Activated T-cell treated with anti-CD3 and anti-CD28 coated beads, Interleukin-2, amount 50 U/mL, for 72 hours (primary cell): Measurements from ENCODE around the gene CKB. TPM values are rescaled to one million over a fixed set of nuclear protein-coding genes. Genes with fewer than 3 reads are reported as not detected.
A peak's percentile ranks its signal among the peaks of the same experiment; 100 is the strongest.

ENCODE experiments used
- ATAC-seq, 2 donors: fragments of 150-1000 bp; cut with Tn5 transposase; replicated peaks in 1 of 2; 2 replicates each; pipeline ENCODE4 v1.10.0; 2021; ENCODE audit warnings: moderate library complexity in 2 of 2, mild to moderate bottlenecking in 1 of 2
- DNase-seq, 2 donors: peaks; one replicate each; pipeline ENCODE4 v3.0.0; 2021 to 2022; ENCODE audit warnings: mixed read lengths in 1 of 2
- H3K27ac Mint-ChIP-seq: one replicate; pipeline ENCODE4 v1.8.0; 2022; ENCODE audit warnings: mild to moderate bottlenecking, moderate library complexity, mixed read lengths
- H3K27me3 Mint-ChIP-seq: one replicate; pipeline ENCODE4 v1.8.0; 2022; ENCODE audit warnings: low read depth, mixed read lengths
- H3K36me3 Mint-ChIP-seq, 2 donors: one replicate each; pipeline ENCODE4 v1.8.0; 2022; ENCODE audit warnings: mixed read lengths in 2 of 2, mild to moderate bottlenecking in 1 of 2; ENCODE audit not compliant: insufficient read depth in 2 of 2
- H3K4me1 Mint-ChIP-seq: one replicate; pipeline ENCODE4 v1.8.0; 2022; ENCODE audit warnings: low read depth, mixed read lengths
- H3K4me3 Mint-ChIP-seq, 2 donors: one replicate each; pipeline ENCODE4 v1.8.0; 2022; ENCODE audit warnings: mild to moderate bottlenecking in 2 of 2, mixed read lengths in 2 of 2, moderate library complexity in 2 of 2
- H3K9me3 Mint-ChIP-seq, 2 donors: one replicate each; pipeline ENCODE4 v1.8.0; 2022; ENCODE audit warnings: mixed read lengths in 2 of 2
- total RNA-seq, 2 donors: library from RNA; stranded (reverse); gene quantifications; one replicate each; pipeline ENCODE4 v1.2.3, GENCODE V29; 2022

The CKB gene
- total RNA-seq, 2 donors from 2014 or later, result 7.0 to 9.5 TPM

DNA sequence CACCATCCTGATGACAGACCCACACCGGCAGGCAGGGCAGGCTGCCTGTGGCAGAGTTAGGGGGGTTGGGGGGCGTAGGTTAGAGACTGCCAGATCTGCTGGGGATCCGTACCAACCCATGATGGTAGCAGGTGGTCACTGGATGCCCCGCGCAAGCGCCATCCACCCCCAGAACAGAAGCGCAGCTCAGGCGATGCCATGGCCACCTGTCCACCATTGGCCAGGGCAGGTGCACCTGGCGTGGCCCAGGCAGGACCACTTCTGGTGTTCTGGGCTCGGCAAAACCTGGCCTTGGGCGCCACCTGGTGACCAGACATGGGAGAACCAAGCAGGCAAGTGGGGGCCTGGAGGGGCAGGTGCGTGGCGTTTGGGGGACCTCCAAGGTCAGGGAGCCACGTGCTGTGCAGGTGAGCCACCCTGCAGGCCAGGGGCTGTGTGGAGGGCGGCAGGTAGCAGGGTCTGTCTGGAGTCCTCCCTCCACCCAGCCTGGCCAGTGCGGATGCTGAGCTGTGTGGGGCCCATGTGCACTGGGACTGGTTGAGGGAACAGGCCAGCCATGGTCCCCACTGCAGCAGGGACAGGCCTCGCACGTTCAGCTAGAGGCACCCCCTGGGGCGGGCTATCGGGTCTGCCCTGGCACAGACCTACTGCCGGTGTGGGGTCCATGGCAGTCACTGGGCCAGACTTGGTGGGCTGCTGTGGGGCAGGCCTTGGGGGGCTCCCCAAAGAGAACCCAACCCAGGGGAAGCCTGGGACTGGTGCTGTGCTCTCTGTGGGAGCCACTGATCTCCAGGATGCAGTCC is 24.2 kb upstream of the CKB start:
- H3K4me1 Mint-ChIP-seq, result no peaks in the 10 kb centered on the region
- ATAC-seq (peak; percentile 74 to 79), DNase-seq (peak; percentile 77 to 81)
- no peak overlapping the region for H3K27ac Mint-ChIP-seq
- H3K27me3 Mint-ChIP-seq, result no peaks in the 10 kb centered on the region
- no peaks in the 10 kb centered on the region for H3K36me3 Mint-ChIP-seq
- H3K4me3 Mint-ChIP-seq, result no peak overlapping the region
- no peaks in the 10 kb centered on the region for H3K9me3 Mint-ChIP-seq

DNA sequence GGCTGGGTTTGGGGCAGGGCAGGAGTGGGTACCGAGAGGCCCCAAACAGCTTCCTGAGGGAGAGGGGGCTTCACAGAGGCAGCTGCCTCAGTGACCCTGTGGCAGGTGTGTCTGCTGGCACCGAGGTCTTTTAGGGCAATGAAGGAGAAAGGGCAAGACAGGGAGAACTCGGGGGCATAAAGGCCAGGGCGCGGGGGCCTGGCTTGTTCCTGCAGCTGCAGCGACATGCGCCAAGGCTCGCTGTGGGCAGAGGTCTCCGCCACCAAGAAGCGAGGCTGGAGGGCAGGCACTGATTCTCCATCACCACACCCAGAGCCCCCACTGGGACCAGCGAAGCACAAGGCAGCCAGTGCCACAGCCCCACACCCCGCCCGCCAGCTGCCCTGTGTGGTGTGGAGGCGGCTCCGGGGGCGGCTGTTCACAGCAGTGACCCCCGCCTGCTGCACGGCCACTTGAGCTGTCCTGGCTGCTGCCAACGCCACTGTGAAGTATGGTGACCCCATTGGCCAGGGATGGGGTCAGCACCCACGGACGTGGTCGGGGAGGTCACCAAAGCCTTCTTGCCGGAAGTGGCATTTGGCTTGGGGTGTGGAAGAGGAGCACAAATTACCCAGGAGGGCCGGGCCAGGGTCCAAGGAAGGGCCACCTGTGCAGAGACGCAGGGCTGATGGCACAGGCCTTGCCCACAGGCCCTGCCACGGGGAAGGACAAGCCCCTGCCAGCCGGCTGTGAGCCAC is 23.5 kb upstream of the CKB start:
- no peak for ATAC-seq
- H3K9me3 Mint-ChIP-seq, result no peaks in the 10 kb centered on the region
- no peaks in the 10 kb centered on the region for H3K36me3 Mint-ChIP-seq
- H3K27ac Mint-ChIP-seq, result no peak overlapping the region
- no peak overlapping the region for H3K4me3 Mint-ChIP-seq
- no peak for DNase-seq
- no peaks in the 10 kb centered on the region for H3K4me1 Mint-ChIP-seq
- no peaks in the 10 kb centered on the region for H3K27me3 Mint-ChIP-seq

DNA sequence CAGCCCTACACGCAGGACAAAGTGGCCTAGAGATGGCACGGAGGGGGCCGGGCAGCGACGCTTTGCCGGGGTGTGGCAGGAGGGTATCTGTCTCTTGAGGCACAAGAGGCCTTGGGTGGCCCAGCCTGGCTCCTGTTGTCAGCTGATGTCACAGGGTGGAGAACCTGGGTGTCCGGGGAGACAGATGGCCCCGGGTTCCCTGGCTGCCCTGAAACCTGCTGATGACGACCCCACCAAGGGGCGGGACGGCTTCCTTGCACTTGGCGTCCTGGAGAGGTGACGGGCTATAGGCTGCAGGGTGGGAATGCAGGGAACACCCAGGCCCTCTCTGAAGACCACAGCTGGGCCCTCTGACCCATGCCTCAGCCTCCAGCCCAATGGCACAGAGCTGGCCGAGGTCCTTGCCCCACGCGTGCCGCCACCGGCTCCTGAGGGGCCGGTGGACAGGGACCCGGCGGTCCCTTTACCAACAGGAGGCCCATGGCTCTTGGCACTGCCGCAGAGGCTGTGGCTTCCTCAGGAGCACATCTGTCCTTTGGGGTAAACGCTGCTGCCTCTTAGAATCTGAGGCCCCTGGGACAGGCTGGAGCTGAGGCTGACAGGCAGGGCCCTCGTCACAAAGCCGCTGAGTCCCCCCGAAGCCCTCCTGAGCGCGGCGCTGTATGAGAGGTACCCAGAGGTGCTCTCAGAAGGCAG is 22.7 kb upstream of the CKB start:
- Mint-ChIP-seq H3K27me3 (no peaks in the 10 kb centered on the region), H3K27ac (no peak overlapping the region)
- no peak for ATAC-seq

DNA sequence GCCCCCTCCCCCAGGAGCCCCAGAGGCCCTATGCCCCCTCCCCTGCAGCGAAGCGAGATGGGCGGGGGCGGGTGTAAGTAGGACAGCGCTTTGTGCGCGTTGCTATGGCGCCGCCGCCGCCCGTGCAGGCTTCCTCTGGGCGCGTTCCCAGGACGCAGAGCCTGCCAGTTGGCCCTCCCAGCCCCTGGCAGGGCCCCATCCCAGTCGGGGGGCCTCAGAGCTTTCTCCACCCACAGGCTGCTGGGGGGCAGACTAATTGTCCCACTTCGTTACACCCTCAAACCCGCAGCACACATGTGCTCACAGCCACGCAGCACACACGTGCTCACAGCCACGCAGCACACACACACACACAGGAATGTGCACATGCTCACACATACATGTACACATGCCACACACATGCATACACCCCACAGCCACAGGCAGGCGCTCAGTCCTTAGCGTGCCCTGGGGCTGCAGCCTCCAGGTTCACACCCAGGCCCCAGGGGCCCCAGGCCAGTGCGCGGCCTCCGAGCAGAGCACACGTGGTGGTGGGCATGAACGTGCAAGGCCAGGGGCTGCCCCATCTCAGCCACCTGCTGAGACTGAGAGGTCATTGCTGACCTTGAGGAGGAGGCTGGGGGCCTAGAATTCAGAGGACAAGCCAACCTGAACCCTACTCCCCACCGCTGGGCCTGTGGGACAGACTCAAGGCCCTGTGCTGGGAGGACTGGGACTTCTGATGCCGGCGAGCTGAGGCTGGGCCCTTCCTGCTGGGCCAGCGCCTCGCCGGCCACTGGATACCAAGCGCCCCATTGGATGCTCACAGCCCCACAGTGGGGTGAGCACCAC is 22.0 kb upstream of the CKB start:
- no peaks in the 10 kb centered on the region for H3K27me3 Mint-ChIP-seq
- H3K9me3 Mint-ChIP-seq, result no peaks in the 10 kb centered on the region
- no peaks in the 10 kb centered on the region for H3K4me1 Mint-ChIP-seq
- H3K27ac Mint-ChIP-seq, result no peak overlapping the region
- no peak overlapping the region for H3K4me3 Mint-ChIP-seq
- DNase-seq (no peak), ATAC-seq (no peak)
- H3K36me3 Mint-ChIP-seq, result no peaks in the 10 kb centered on the region

More for the DNA sequence above, 22.7 kb upstream of the CKB start:
- Mint-ChIP-seq H3K9me3 (no peaks in the 10 kb centered on the region), H3K36me3 (no peaks in the 10 kb centered on the region), H3K4me3 (no peak overlapping the region), H3K4me1 (no peaks in the 10 kb centered on the region)
- no peak for DNase-seq

DNA sequence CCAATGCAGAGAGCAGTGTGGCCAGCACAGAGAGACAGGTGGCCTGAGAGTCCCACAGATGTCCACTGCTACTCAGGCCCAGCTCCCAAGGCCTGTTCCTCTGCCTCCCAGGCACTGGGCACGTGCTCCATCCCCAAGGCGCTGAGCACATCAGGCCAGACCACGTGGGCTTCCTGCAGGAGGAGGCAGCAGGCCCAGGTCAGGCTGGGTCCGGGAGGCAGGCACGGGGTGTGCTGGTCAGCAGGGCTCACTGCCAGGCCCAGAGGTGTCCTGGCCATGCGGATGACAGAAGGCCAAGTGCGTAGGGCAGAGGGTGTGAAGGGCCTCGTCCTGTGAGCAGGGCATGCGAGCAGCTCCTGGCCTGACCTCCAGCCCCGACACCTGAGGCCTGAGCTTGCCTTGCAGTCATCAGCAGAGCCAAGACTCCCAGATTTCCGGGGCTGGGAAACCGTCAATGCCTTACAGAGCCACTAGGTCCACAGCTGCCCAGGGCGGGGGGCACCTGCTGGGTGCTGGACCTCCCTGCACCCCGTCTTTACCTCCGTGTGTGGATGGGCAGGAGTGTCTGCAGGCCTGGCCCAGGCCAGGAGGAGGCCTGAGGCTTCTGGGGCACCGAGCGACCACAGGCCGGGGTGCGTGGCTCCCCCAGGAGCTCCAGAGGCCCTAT is 21.2 kb upstream of the CKB start:
- H3K36me3 Mint-ChIP-seq, result no peaks in the 10 kb centered on the region
- no peak for DNase-seq
- H3K4me1 Mint-ChIP-seq, result no peaks in the 10 kb centered on the region
- H3K9me3 Mint-ChIP-seq, result no peaks in the 10 kb centered on the region
- no peak for ATAC-seq
- H3K27ac Mint-ChIP-seq, result no peak overlapping the region
- H3K27me3 Mint-ChIP-seq, result no peaks in the 10 kb centered on the region
- H3K4me3 Mint-ChIP-seq, result no peak overlapping the region

DNA sequence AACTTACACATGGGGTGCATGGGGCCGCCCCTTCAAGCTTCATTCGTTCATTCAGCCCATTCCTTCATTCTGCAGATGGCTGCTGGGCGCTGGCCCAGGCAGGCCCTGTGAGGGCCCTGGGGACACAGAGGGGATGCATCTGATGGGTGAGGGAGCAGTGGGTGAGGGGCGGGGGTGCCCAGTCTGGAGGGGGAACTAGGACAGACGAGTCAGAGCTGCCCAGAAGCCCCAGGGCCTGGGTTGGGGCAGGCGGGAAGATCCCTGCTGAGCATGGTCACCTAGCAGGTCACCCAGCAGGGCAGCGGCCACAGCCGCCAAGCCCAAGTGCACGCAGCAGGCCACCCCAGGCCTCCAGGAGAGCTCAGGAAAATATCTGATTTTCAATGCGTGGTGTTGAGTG is 20.5 kb upstream of the CKB start:
- ATAC-seq (no peak), DNase-seq (no peak)
- Mint-ChIP-seq H3K27ac (no peak overlapping the region), H3K9me3 (no peaks in the 10 kb centered on the region), H3K27me3 (no peaks in the 10 kb centered on the region), H3K4me1 (no peaks in the 10 kb centered on the region), H3K36me3 (no peaks in the 10 kb centered on the region), H3K4me3 (no peak overlapping the region)

DNA sequence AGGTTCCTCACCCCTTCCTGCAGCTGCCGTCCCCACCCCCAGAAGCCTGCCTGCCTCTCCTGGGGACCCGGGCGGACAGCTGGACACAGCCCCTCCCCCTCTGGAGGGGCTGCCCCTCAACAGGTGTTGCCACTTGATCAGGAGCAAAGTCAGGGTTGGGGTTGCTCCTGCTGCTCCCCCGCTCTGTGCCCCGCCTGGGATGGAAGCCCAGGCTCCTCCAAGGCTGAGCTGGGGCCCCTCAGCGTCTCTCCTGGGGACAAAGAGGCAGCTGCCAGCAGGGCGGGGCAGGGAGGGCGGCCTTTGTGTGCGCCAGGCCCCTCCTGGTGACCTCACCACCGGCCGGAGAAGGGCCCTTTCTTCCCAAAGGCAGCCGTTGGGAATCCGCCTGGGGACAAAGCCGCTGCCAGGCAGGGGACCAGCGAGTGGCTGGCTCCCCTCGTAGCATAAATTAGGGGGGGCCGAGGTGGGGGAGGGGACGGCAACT is 20.0 kb upstream of the CKB start:
- Mint-ChIP-seq H3K4me1 (no peaks in the 10 kb centered on the region), H3K9me3 (no peaks in the 10 kb centered on the region), H3K27ac (no peak overlapping the region), H3K36me3 (no peaks in the 10 kb centered on the region), H3K4me3 (no peak overlapping the region), H3K27me3 (no peaks in the 10 kb centered on the region)
- ATAC-seq (no peak), DNase-seq (no peak)

DNA sequence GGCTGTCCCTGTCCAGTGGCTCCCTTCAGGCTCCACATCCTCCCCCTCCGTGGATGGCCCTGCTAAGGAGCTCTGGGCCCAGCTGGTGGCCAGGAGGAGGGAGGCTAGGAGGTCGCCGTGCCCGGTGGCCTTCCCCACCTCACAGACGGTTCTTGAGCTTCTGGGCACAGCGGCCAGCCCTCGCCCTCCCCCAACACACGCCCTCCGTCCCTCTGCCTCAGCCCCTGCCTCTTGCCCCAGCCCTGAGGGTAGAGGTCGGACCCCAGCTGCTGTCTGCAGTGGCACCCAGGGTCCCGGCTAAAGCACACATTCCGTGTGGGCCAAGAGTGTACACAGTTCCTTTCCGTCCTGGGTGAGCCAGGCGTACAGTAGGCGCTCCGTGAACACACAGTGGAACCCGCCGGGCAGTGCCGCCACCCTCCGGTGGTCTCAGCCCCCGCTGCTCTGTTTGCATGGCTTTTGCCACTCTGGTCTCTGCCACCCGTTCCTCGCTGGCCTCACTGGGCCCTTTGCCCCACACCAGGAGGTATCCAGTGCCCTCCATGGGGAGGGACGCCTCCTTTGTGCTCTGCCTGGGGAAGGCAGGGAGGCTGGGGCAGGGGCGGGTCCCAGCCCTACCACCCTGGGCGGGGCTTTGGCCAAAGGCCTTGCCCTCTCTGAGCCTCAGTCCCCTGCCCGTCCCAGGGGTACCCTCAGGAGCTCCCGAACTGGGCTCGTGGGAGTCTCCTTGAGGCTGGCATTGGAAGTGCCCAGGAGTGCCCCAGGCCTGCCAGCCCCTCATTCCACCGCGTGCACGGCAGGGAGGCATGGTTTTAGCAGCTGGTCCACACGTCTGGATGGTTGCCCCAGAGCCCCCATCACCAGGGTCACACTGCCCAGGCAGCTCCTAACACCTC is 19.3 kb upstream of the CKB start:
- no peak for ATAC-seq
- Mint-ChIP-seq H3K27ac (no peak overlapping the region), H3K36me3 (no peaks in the 10 kb centered on the region)

DNA sequence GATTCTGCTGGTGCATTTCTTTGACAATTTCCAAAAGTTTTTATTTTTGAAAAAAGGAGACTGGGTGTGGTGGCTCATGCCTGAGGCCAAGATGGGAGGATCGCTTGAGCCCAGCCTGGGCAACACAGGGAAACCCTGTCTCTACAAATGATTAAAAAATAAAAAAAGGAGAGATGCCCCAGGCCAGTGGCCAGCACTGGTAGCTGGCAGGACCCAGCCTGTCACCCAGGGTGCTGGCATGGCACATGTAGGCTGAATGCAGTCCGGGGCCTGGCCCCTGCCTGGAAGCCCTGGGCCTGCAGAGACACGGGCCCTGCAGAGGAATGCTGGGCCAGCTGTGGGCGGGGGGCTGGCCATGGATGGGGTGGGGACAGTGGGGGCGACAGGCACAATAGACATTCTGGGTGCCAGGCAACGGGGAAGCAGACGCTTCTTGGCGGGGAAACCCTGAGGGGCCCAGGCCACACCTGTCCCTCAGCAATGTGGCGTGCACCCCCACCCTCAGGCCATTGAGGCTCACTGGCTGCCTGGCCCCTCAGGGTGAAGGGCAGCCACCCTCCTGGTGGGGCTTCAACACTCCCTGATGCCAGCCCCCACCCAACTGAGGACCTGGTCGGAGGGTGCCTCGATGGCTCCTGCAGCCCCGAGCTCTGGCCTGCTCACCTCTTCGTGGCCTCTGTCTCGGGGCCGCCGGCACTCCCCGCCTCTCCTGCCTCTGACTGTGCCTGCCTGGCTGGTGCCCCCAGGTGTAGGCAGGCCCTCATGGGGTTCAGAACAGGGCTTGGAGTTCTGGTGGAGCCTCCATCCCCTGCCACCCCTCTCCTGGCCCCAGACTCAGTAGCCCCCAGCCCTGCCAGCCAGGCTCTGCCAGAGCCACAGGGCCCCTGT is 18.4 kb upstream of the CKB start:
- no peaks in the 10 kb centered on the region for H3K27me3 Mint-ChIP-seq
- H3K36me3 Mint-ChIP-seq, result no peaks in the 10 kb centered on the region
- no peak for DNase-seq
- H3K4me3 Mint-ChIP-seq, result no peak overlapping the region
- H3K4me1 Mint-ChIP-seq, result no peaks in the 10 kb centered on the region
- no peaks in the 10 kb centered on the region for H3K9me3 Mint-ChIP-seq
- no peak for ATAC-seq
- no peak overlapping the region for H3K27ac Mint-ChIP-seq

More for the DNA sequence above, 19.3 kb upstream of the CKB start:
- Mint-ChIP-seq H3K4me1 (no peaks in the 10 kb centered on the region), H3K9me3 (no peaks in the 10 kb centered on the region), H3K4me3 (no peak overlapping the region), H3K27me3 (no peaks in the 10 kb centered on the region)
- DNase-seq, result no peak

DNA sequence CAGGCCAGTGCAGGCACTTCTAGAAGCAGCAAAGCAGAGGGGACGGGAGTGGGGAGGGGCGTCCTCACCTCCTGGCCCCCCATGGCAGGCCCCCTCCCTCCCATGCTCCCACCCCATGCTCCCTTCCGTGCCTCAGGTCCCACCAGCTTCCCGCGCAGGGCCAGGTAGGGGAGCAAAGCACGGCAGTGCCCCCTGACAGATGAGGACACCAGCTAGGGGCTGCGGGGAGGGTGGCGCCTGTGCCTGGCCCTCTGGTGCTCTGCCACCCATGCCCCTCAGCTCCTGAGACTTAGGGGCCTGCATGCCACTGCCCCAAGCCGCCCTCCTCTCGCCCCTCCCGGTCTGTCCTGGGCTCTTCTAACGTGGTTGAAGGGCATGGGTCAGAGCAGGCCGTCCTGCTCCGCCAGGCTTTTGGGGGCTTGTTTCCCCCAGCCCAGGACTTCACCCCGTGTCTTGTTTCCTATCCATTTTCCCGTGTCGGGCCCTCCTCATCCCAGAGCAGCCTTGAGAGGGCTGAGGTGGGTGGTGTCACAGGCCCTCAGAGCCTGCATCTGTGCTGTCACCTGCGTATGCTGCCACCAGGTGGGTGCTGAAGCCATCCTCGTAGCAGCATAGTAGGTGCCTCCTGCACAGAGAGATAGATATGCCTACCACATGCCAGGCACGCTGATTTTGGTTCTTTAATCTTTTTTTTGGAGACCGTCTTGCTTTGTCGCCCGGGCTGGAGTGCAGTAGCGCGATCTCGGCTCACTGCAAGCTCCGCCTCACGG is 16.6 kb upstream of the CKB start:
- no peak for ATAC-seq
- Mint-ChIP-seq H3K36me3 (no peaks in the 10 kb centered on the region), H3K27me3 (no peaks in the 10 kb centered on the region), H3K9me3 (no peaks in the 10 kb centered on the region), H3K27ac (no peak overlapping the region), H3K4me1 (no peaks in the 10 kb centered on the region), H3K4me3 (no peak overlapping the region)
- no peak for DNase-seq
